Upper lobe of left lung (tissue), 4 donors: ENCODE data around the gene KCNAB1.

Source experiments
- EP300 ChIP-seq, 4 donors: sonication (generic); formaldehyde crosslinking; IDR thresholded peaks; one replicate each; pipeline ENCODE4 v1.5.1; 2017; ENCODE audit warnings: antibody characterized with exemption in 4 of 4, control low read depth in 2 of 4
- POLR2A ChIP-seq, 4 donors: fragments of 450-650 bp; IDR thresholded peaks; one replicate each; pipeline ENCODE4 v1.5.1; 2016 to 2017; ENCODE audit warnings: antibody characterized with exemption in 4 of 4, mild to moderate bottlenecking in 2 of 4
- POLR2AphosphoS5 ChIP-seq, 2 donors: sonication (generic); formaldehyde crosslinking; IDR thresholded peaks; one replicate each; pipeline ENCODE4 v1.5.1; 2017; ENCODE audit warnings: antibody characterized with exemption in 2 of 2
- TF ChIP-seq, protein P1 (sequence below), 6 experiments: fragments of 450-650 bp in 4 of 6; fragments of 200-600 bp in 2 of 6; sonication (generic) in 2 of 6; IDR thresholded peaks; one replicate each; pipeline ENCODE4 v1.5.1; 2016 to 2019; ENCODE audit warnings: antibody characterized with exemption in 6 of 6

- no peak for TF ChIP-seq POLR2A (IDR thresholded peaks at IDR 0.05)
- TF ChIP-seq, protein P1, sequence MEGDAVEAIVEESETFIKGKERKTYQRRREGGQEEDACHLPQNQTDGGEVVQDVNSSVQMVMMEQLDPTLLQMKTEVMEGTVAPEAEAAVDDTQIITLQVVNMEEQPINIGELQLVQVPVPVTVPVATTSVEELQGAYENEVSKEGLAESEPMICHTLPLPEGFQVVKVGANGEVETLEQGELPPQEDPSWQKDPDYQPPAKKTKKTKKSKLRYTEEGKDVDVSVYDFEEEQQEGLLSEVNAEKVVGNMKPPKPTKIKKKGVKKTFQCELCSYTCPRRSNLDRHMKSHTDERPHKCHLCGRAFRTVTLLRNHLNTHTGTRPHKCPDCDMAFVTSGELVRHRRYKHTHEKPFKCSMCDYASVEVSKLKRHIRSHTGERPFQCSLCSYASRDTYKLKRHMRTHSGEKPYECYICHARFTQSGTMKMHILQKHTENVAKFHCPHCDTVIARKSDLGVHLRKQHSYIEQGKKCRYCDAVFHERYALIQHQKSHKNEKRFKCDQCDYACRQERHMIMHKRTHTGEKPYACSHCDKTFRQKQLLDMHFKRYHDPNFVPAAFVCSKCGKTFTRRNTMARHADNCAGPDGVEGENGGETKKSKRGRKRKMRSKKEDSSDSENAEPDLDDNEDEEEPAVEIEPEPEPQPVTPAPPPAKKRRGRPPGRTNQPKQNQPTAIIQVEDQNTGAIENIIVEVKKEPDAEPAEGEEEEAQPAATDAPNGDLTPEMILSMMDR (IDR thresholded peaks at IDR 0.05): no peak
- TF ChIP-seq POLR2AphosphoS5 (IDR thresholded peaks at IDR 0.05): no peak
- TF ChIP-seq EP300 (IDR thresholded peaks at IDR 0.05): no peak
These were observed 405.4 kb downstream of the KCNAB1 start for GRCh38 chr3:156525808-156526207.
